GM18861 (cell line): ENCODE results near the gene CRPPA.
"Not testable (repeated sequence)": the region's sequence is repeated elsewhere in the genome, so short reads cannot be mapped to it uniquely, and the experiment has no call there.

Experiments
- ATAC-seq: cut with Tn5 transposase; IDR thresholded peaks from one replicate; pipeline ENCODE4 v1.9.1; 2021; ENCODE audit not compliant: unreplicated experiment

CRPPA gene

DNA sequence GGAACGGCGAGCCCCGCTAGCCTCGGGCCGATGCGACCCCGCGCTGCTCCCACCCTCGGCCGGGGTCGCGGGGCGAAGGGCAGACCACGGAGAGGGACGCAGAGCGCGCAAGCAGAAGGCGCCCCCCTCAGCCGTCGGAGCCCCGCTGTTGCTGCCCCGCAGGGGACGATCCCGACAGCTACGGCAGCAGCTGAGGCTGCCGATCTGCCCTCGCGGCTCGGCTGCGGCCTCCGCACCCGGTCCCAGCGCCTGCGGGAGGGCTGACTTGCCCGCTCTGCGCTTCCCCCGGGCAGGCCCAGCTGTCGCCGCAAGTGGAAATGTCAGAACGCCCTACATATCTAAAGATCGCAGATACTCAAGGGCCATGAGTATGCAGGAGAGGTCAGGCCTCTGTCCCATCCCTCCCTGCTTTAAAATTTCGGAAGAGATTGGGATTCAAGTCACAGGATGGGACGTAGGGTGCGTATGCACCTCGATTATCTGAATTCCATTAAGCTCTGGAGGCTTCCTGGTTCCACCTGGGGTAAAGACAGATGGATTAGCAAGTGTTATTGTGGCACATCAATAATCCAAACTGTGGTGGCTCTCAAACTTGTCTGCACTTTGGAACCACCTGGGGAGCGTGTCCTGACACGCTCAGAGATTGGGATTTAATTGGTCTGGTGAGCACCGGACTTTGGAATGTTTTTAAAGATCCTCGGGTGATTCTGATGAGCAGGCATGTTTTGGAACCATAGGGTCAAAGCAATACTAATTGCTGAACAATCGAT, at the start of gene CRPPA:
TSS of gene CRPPA (minus strand) at position 206 of the 770 bp plus-strand sequence. CDS start 216 bp downstream, outside the sequence.
- peak; percentile 25 for ATAC-seq

DNA sequence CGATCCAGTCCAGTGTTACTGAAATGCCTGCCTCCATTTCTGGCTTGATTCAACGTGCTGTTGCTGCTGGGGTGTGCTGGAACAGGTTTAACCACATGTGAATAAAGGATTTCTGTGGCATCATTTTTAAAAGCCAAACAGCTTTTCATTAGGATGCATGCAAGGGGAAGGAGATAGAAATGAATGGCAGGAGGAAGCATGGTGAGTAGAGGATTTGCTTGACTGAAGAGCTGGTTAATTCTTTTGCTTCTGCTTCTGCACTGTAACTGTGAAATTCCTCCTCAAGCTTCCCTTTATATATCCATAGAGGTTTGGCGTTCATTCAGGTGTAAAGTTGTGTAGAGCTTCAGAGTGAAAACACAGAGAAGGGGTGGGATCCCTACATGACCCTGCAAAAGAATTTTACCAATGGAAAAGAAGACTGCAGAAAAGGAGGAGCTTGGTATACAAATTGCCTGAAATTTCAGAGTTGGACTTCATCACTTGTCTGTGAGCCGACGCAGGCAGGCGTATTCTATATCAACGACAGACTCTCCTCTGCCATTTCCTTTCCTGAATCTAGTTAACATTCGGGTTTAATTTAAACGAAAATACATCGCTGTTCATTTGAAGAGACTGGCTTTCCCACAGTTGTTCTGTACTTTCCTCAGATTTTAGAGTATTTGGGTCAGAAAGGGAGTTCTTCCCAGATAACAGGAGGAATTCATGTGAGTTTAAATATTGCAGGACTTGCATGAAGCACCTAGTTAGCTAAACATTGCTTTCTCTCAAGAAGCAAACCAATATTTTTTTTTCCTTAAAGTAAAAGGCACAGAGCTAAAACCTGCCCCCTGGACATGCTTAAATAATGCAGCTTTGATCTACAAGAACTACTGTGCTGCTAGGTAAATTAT, 44.4 kb upstream of the CRPPA start, which contains the start of gene SOSTDC1:
TSS of gene SOSTDC1 (minus strand) at position 270 of the 893 bp plus-strand sequence. CDS start at position 200, 70 bp downstream.
- no peak for ATAC-seq

DNA sequence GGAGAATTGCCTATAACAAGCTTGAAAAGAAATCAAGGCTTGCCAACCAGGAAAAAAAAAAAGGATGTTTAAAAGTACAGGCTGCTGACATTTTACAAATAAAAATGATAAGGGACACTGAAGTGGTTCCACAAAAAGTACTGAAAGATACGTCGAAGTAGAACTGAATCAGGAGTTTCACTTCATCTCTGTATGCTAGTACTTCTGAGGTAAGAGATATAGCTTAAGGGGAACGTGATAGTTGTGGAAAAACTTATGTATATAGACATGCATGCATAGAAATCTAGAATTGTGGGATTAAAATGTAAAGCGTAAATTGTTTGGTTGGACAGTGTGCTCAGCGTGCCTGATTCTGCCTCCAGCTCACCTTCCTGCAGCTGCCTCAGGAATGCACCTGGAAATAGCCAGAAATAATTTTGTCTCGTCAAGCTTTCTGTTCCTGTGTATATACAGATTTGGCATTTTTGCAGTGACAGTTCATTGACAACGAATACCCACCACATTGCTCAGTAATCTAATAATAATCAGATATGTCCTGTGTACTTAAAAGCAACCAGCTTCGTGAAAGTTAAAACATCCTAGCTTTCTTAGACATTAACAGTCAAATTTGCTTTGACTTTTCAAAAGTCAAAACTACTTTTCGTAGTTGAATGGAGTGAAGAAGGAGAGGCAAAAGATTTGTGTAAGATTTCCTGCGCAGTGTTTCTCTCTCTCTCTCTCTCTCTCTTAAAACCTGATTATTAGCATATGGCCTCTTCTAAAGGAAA, 42.8 kb upstream of the CRPPA start:
- no peak for ATAC-seq

DNA sequence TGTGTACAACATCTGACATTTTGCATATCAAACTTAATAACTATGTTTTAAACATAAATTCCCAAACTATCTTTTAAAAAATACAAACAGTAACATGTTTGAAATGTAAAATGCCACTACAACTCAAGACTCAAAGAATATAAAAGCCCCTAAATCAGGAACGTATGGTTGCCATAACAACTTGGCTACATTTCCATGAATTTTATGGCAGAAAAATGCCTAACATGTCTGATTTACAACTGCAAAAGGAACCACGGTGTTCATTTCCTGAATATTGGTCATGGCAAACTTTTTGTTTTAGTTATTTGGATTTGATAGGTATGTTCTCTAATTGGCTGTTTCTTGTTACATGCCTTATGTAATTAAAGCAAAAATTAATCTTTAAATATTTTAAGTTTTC, 42.2 kb upstream of the CRPPA start:
- ATAC-seq, result no peak

DNA sequence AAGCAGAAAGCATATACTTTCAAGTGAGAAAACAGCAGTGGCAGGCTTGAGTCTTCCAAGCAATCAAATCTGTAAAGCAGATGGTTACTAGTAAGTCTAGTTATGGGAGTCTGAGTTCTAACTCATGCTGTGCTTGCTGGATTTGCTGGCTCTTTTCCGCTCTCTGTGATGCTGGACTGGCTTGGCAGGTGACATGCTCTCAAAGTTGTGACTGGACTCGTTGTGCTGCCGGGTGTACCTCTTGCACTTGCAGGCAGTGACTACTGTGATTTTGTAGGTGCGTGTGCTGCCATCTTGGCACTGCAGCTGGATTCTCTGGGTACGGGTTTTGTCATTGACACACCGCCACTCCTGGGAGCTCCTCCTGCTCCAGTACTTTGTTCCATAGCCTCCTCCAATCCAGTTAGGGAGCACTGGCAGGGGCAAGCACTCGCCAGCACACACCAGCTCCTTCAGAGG, 41.1 kb upstream of the CRPPA start:
- no peak for ATAC-seq

DNA sequence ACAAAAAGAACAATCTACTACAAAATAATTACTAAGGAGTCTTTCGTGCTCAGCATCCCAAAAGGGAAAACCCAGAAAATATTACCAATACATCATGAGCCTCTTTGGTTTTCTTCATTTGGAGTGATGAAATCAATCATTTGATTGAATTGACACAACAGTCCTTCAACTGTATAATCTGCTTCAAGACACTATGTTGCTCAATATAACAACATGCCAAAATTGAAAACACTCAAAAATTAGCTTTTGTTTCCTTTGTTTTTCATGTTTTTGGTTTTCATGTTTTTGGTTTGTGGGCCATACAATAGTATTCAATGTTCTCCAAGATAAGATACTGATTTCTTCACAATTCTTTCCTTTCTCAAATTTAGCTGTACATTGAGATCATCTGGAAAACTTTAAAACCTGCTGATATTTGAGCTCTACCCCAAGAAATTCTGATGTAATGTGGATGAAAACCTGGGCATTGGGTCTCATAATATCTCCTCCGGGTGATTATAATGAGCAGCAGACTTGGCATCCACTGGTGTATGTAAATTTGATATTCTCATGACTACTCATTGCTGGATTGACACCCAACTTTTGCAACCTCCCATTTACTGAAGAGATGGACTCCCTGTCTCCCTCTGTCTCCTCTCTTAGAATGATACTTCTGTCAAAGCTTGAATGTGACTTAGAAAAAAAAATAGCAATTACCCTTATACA, 39.6 kb upstream of the CRPPA start:
- ATAC-seq, result no peak

DNA sequence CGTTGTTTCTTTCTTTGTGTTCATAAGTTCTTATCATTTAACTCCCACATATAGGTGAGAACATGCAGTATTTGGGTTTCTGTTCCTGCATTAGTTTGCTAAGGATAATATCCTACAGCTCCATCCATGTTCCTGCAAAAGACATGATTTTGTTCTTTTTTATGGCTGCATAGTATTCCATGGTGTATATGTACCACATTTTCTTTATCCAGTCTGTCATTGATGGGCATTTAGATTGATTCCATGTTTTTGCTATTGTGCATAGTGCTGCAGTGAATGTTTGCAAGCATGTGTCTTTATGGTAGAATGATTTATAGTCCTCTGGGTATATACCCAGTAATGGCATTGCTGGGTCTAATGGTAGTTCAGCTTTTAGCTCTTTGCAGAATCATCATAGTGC, 35.0 kb upstream of the CRPPA start:
- not testable (repeated sequence) for ATAC-seq

DNA sequence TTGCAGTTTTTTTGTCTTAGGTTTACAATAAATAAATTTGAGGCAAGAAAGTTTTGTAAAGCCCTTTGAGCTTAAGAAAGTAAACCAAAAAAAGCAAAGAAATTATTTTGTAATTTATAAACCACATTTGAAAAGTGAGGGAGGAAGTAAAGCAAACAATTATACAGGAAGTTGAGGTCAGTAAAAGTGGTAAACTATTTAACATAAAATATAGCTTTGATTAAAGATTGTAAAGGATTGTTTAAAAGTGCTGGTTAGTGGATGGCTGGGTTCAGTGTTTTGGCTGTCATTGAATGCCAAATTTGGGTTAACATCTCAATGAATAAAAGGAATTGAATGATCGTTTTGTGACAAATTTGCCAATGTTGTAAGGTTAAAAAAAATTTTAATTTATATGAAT, 34.3 kb upstream of the CRPPA start:
- ATAC-seq, result no peak

DNA sequence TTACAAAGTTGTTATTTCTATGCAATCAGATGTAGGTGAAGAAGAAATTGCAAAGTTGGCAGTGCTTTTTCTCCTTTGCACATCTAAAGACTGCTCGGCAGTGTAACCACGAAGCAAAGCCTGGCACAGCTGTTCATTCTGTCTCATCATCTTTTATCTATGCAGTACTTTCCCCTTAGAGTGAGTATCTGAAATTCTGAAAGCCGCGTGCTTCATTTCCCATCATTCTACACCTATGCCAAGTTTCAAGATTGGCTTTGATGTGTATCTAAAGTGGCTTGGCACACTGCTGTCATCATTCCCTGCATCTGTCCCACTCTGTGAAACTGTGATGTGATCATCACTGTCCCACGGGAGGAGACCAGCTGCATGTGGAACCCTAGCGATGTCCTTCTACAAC, 29.0 kb upstream of the CRPPA start:
- ATAC-seq, result no peak

DNA sequence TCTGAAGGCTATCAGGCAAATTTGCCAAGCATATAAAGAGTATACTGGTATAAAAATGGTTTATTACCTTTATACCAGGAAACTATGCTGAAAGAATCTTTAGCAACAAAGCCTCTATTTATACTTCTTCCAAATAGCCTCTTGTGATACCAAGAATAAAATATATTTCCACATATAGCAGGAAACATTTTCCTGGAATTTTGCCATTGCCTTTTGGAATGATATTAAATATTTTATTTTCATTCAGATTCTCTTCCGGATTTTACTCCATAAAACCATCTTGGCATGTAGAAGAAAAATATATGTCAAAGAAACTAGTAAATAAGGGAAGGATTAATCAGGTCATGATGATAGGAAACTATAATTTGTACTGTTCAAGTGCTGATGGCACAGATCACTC, 26.5 kb upstream of the CRPPA start:
- no peak for ATAC-seq

DNA sequence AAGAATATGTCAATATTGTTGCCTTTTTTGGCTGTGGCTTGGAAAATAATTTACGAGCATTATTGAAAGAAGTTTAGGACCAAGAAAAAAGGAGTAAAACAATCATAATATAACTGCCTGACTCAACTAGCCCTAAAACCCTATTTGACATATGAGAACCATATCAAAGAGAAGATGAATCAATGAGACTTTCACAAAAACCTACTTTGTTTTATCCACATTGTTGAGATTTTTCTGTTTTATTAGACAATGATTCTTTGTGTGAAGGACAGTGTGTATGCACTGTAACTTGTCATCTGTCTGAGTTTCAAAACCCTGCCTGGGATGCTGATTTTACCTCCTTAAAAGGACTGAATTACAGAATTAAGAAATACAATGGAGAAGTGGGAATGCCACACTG, 25.2 kb upstream of the CRPPA start:
- no peak for ATAC-seq

DNA sequence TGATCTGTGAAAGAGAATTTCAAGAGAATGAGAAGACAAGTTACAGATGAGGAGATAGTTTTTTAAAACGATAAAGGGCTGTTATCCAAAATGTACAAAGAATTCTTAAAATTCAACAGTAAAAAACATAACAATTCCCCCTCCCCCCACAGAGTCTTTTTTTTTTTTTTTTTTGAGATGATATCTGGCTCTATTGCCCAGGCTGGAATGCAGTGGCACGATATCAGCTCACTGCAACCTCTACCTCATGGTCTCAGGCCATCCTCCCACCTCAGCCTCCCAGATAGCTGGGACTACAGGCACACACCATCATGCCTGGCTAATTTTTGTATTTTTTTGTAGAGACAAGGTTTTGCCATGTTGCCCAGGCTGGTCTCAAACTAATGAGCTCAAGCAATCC, 22.5 kb upstream of the CRPPA start:
- not testable (repeated sequence) for ATAC-seq

DNA sequence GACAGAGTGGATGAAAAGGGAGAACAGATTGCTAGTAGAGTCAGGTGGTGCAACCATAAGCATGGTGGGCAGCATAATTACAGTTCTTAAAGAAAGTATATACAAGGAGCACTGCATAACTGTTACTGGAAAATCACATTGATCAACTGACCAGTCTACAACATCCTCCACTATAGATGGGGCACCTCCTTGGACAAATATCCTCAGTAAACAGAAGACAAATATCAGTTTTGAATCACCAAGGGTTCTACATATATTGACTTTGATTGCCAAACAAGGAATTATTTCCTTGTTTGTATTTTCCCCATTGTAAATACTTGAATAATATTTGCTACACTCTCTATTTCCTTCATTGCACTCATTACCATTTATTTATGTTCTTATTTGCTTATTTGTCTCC, 17.6 kb upstream of the CRPPA start:
- no peak for ATAC-seq

DNA sequence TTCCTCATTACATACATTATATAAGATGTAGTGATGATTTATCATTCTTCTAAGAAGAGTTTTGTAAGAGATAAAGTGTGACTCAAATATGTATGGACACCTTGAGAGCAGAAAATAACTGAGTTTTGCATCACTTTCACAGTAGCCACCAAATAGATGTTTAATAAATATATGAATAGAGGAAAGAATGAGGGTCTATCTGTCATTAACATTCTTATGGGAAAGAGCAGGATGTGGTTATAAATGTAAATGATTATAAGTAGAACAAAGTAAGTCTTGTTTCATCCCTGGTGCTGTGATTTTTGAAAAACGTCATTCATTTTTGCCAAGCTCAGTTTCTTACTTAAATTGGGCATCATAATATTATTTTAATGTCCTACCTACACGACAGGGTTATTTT, 15.0 kb upstream of the CRPPA start:
- no peak for ATAC-seq

DNA sequence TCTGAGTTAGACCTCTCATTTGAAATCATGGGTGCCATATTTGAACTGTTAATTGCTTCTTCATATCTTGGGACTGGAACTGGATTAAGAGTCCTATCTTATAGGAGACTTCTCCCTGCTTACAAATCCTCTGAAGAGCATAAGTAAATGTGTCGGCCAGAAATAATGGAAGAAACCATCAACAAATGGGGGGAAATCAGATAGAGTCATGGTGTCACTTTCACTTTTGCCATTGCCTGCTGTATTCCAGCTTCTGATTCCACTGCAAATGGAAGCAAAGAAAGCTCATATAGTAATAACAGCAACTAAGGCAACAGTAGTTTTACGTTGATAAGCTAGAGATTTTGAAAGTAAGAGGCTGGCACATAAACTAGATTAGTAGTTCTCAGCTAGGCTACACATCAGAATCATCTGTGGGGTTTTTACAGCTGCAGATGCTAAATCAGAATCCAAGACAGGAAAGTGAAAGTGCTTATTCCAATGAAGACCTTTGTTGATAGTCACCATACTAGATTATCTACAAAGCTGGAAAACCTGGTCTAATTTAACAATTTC, 12.3 kb upstream of the CRPPA start:
- ATAC-seq, result no peak

DNA sequence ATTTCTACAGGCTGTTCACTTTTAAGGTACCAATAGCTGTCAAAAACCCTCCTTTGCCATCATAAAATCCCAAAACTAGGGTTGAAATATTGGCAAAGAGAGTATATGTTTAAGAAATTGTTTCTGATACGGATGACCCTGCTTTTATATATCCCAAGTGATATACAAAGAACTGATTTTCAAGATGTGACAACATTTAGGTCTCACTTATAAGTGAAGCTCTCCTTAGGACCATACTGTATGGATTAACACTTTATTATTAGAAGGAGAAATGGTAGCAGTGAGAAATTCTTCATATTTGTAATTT, 11.0 kb upstream of the CRPPA start:
- no peak for ATAC-seq

DNA sequence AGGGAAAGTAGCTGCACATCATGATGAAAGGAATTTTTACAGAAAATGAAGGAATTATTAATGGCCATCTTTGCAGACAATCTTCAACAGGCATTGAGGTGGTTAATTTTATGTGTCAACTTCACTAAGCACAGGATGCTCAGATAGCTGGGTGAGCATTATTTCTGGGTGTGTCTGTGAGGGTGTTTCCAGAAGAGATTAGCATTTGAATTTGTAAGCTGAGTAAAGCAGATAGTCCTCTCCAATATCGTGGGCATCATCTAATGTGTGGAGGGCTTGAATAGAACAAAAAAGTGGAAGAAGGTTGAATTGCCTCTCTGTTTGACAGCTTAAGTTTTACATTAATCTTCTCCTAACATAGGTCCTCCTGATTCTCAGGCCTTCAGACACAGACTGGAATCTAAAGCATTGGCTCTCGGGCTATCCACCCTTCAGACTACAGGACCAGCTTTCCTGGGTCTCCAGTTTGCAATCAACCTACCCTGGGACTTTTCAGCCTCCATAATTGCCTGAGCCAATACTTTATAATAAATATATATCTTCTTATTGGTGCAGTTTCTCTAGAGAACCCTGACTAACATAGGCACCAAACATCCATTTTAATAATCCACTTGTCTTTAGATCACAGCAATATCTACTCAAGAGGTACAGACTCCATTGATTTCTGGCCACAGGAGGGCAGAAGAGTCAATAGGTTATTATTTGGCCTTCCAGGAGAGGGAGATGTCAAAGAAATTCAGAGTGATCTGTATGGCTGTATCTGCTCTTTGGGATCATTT, 10.5 kb upstream of the CRPPA start:
- ATAC-seq, result peak; percentile 83

DNA sequence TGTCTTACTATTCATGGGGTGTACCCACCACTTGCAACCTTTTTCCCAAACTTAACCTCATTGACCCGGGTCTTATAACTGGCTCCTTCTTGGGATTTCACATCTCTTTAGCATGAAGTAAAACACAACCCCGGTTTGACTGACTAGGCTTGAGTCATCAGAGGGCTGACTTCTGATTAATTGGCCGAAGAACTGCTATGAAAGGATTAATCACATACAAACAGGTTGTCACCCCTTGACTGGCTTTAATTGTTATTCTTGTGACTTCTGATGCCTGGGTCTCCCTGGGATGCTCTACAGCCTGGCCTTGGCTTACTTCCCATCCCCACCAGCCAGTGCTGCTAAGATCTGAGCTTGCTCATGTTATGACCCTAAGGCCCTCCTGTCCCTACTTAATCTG, 8.8 kb upstream of the CRPPA start:
- ATAC-seq, result no peak

DNA sequence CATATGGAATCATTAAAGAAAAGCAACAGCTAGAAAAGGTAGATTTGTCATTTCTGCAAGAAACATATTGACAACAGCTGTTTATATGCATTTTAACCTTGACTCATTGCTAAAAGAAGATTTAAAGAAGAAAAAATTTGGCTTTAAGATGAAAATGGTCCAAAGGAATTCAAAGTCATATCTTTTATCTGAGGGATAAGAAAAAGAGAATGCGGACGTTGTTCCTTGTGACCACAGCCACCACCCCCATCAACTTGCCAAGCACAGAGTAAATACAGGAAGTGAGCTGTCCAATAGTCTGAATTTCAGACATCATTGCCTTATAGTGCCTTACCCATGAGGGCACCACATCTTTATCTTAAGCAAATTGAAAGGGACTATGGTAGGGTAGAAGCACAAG, 7.3 kb upstream of the CRPPA start:
- ATAC-seq, result no peak

DNA sequence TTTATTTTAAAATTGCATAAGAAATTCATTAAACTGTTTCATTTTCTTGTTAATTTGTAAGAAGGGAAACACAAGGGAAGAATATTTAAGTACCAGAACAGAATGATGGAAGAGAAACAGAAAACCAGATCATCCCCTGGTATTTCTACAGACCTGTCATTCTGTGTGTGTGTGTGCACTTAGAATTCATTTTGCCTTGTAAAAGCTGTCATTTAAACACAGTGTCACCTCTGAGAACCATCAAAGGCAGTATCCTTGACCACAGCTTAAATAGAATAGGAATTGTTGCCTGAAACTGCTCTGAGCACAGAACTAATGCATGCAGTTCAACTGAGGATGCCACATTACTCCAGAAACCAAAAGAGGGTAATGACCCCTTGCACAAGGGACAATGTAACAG, 6.8 kb upstream of the CRPPA start:
- ATAC-seq, result no peak
